Keratinocyte (primary cell): ENCODE results near the gene ACOXL. TPM values are rescaled to one million over a fixed set of nuclear protein-coding genes. Genes with fewer than 3 reads are reported as not detected.

Experiments used
- DNase-seq: peaks from one replicate; pipeline ENCODE4 v3.0.0-alpha.2; 2011; ENCODE audit warnings: low read depth, missing footprints, low spot score
- FAIRE-seq: peaks from 2 replicates; lab custom pipeline; 2011; peaks lifted over from hg19 to GRCh38; lab: Jason Lieb, UNC
- H2AFZ ChIP-seq: 2 replicates; pipeline ENCODE4 v1.6.0; 2012; ENCODE audit warnings: low read length, control low read depth, inconsistent platforms; ENCODE audit not compliant: control insufficient read depth
- H3K27ac ChIP-seq: 2 replicates; pipeline ENCODE4 v1.5.1; 2011; ENCODE audit warnings: low read length; ENCODE audit not compliant: control insufficient read depth, insufficient read depth
- H3K27me3 ChIP-seq: 3 replicates; pipeline ENCODE4 v1.6.0; 2011; ENCODE audit warnings: low read length; ENCODE audit not compliant: control insufficient read depth, insufficient read depth; ENCODE audit errors: extremely low read depth
- H3K36me3 ChIP-seq, 2 experiments: 2 replicates in 1 of 2; 3 replicates in 1 of 2; pipeline ENCODE4 v1.5.1; 2011; ENCODE audit warnings: low read length in 2 of 2, mild to moderate bottlenecking in 1 of 2; ENCODE audit not compliant: control insufficient read depth in 2 of 2, insufficient read depth in 2 of 2; ENCODE audit errors: extremely low read depth in 1 of 2
- H3K4me1 ChIP-seq: 3 replicates; pipeline ENCODE4 v1.5.1; 2011; ENCODE audit warnings: low read length; ENCODE audit not compliant: control insufficient read depth, insufficient read depth; ENCODE audit errors: extremely low read depth
- H3K4me2 ChIP-seq: 3 replicates; pipeline ENCODE4 v1.6.0; 2011; ENCODE audit warnings: low read depth, low read length; ENCODE audit not compliant: control insufficient read depth, insufficient read depth; ENCODE audit errors: extremely low read depth
- H3K4me3 ChIP-seq, 3 experiments: fragments of 200-600 bp in 1 of 3; sonication (generic) in 1 of 3; 2 replicates in 2 of 3; 3 replicates in 1 of 3; pipeline ENCODE4 v1.5.1; 2011 to 2016; ENCODE audit warnings: low read length in 3 of 3, mild to moderate bottlenecking in 3 of 3, control low read depth in 2 of 3, inconsistent platforms in 1 of 3, low read depth in 1 of 3, mixed read lengths in 1 of 3, mixed run types in 1 of 3, moderate library complexity in 1 of 3; ENCODE audit not compliant: control insufficient read depth in 2 of 3, insufficient read depth in 2 of 3; ENCODE audit errors: extremely low read depth in 1 of 3
- H3K79me2 ChIP-seq: 2 replicates; pipeline ENCODE4 v1.6.0; 2012; ENCODE audit warnings: low read length; ENCODE audit not compliant: control insufficient read depth, insufficient read depth
- H3K9ac ChIP-seq: 3 replicates; pipeline ENCODE4 v1.6.0; 2011; ENCODE audit warnings: low read length; ENCODE audit not compliant: control insufficient read depth, insufficient read depth; ENCODE audit errors: extremely low read depth
- H3K9me1 ChIP-seq: 3 replicates; pipeline ENCODE4 v1.6.0; 2011; ENCODE audit warnings: low read length; ENCODE audit not compliant: control insufficient read depth, insufficient read depth; ENCODE audit errors: extremely low read depth
- H3K9me3 ChIP-seq: 2 replicates; pipeline ENCODE4 v1.5.1; 2012; ENCODE audit warnings: low read depth, low read length; ENCODE audit not compliant: control insufficient read depth
- H4K20me1 ChIP-seq: 3 replicates; pipeline ENCODE4 v1.6.0; 2011; ENCODE audit warnings: low read length; ENCODE audit not compliant: control insufficient read depth, insufficient read depth; ENCODE audit errors: extremely low read depth
- CTCF ChIP-seq, 3 experiments: IDR thresholded peaks in 1 of 3; conservative IDR thresholded peaks in 1 of 3; optimal IDR thresholded peaks in 1 of 3; 2 replicates in 2 of 3; 3 replicates in 1 of 3; pipeline versions ENCODE3 to v1.5.1; 2011; ENCODE audit warnings: low read length in 3 of 3, mild to moderate bottlenecking in 3 of 3, moderate library complexity in 2 of 3, control low read depth in 1 of 3, inconsistent platforms in 1 of 3; ENCODE audit not compliant: insufficient read depth in 2 of 3; ENCODE audit errors: extremely low read depth in 1 of 3
- EZH2 ChIP-seq: IDR thresholded peaks from one replicate; pipeline ENCODE4 v1.6.1; 2012; ENCODE audit warnings: inconsistent platforms, mild to moderate bottlenecking, low read length, moderate library complexity
- dilution Hi-C: fragments of 300-500 bp; cut with MboI; formaldehyde crosslinking; loops from one replicate; pipeline ENCODE4 v1.7.0; 2020; ENCODE audit warnings: low sequenced_read_pairs; ENCODE audit not compliant: extremely low pct_ligation_motif_present
- polyA plus RNA-seq, 5 experiments: library from polyadenylated mRNA; depleted of rRNA in 3 of 5; stranded (reverse) in 3 of 5; stranded (forward) in 1 of 5; unstranded in 1 of 5; fragments of >200 nt; gene quantifications; 1 replicate in 1 of 5; 2 replicates in 3 of 5; 3 replicates in 1 of 5; pipeline versions ENCODE4 v1.2.1 to v1.2.3, GENCODE V29; 2011 to 2012; ENCODE audit warnings: missing spikeins in 2 of 5, low read depth in 1 of 5, low replicate concordance in 1 of 5

Gene ACOXL
- polyA plus RNA-seq, 1 donor (not counting 4 experiments of a cell fraction or from before 2014, with no cell fraction given), result 0.04 TPM

GRCh38 chr2:110851531-110851930 lies 119.2 kb downstream of the ACOXL start:
- dilution Hi-C loops, result no loop called here
- DNase-seq (no peak), FAIRE-seq (no peak)

GRCh38 chr2:110852051-110852450 lies 119.7 kb downstream of the ACOXL start:
- Histone ChIP-seq H3K9ac (no peak overlapping the region), H2AFZ (no peak overlapping the region), H3K36me3 (no peaks in the 10 kb centered on the region), H3K27ac (no peak overlapping the region), H3K9me3 (no peaks in the 10 kb centered on the region), H3K79me2 (no peaks in the 10 kb centered on the region), H3K9me1 (no peaks in the 10 kb centered on the region), H4K20me1 (no peaks in the 10 kb centered on the region), H3K4me2 (no peak overlapping the region), H3K4me1 (no peaks in the 10 kb centered on the region), H3K4me3 (no peak overlapping the region), H3K27me3 (peaks cover 13% of the 10 kb centered on the region)
- FAIRE-seq (no peak), DNase-seq (no peak)
- dilution Hi-C loops, result no loop called here
- TF ChIP-seq CTCF (optimal IDR thresholded peaks at IDR 0.05 in 1 of 3, IDR thresholded peaks at IDR 0.05 in 1 of 3, conservative IDR thresholded peaks at IDR 0.05 in 1 of 3; ENCODE audit: extremely low read depth in 1 of 3, insufficient read depth in 2 of 3, low read length in 3 of 3), result no peak
- no peak for TF ChIP-seq EZH2

More at GRCh38 chr2:110851531-110851930, 119.2 kb downstream of the ACOXL start:
- Histone ChIP-seq H4K20me1 (no peaks in the 10 kb centered on the region), H3K4me2 (no peak overlapping the region), H3K4me1 (no peaks in the 10 kb centered on the region), H3K27me3 (peaks cover 13% of the 10 kb centered on the region), H3K4me3 (no peak overlapping the region), H3K36me3 (no peaks in the 10 kb centered on the region), H3K27ac (no peak overlapping the region), H3K79me2 (no peaks in the 10 kb centered on the region), H3K9me3 (no peaks in the 10 kb centered on the region), H3K9me1 (no peaks in the 10 kb centered on the region), H3K9ac (no peak overlapping the region), H2AFZ (no peak overlapping the region)
- TF ChIP-seq EZH2 (no peak), CTCF (optimal IDR thresholded peaks at IDR 0.05 in 1 of 3, IDR thresholded peaks at IDR 0.05 in 1 of 3, conservative IDR thresholded peaks at IDR 0.05 in 1 of 3; ENCODE audit: extremely low read depth in 1 of 3, insufficient read depth in 2 of 3, low read length in 3 of 3) (no peak)
